H1 (cell line): ENCODE data around the gene SCAMP3. TPM values are rescaled to one million over a fixed set of nuclear protein-coding genes. Genes with fewer than 3 reads are reported as not detected.

Experiments used
- ATF2 ChIP-seq: IDR thresholded peaks from 2 replicates; pipeline ENCODE4 v1.6.1; 2012; ENCODE audit warnings: low read length, inconsistent platforms
- BCL11A ChIP-seq, 2 experiments: IDR thresholded peaks; one replicate each; pipeline ENCODE4 v1.6.1; 2011; ENCODE audit warnings: low read depth in 2 of 2, low read length in 2 of 2, mild to moderate bottlenecking in 2 of 2
- CHD2 ChIP-seq: IDR thresholded peaks from 2 replicates; pipeline ENCODE4 v1.6.1; 2012; ENCODE audit warnings: low read length, improper control_type of control experiment
- CTCF ChIP-seq, 3 experiments: IDR thresholded peaks; 1 replicate in 2 of 3; 2 replicates in 1 of 3; pipeline versions ENCODE4 v1.5.1 to v1.6.1; 2011; ENCODE audit warnings: low read length in 3 of 3, mild to moderate bottlenecking in 3 of 3, inconsistent platforms in 2 of 3, low read depth in 1 of 3, moderate library complexity in 1 of 3; ENCODE audit not compliant: insufficient read depth in 1 of 3; ENCODE audit errors: control extremely low read depth in 1 of 3
- FOSL1 ChIP-seq: IDR thresholded peaks from 2 replicates; pipeline ENCODE4 v1.6.1; 2011; ENCODE audit warnings: mild to moderate bottlenecking, low read depth, low read length, moderate library complexity; ENCODE audit not compliant: insufficient read depth
- HDAC6 ChIP-seq: IDR thresholded peaks from one replicate; pipeline ENCODE4 v1.7.1; 2012; ENCODE audit warnings: low read depth, mild to moderate bottlenecking, inconsistent platforms, low read length, moderate library complexity
- JUND ChIP-seq: IDR thresholded peaks from 2 replicates; pipeline ENCODE4 v1.6.1; 2011; ENCODE audit warnings: mild to moderate bottlenecking, improper control_type of control experiment, low read length
- KDM4A ChIP-seq: IDR thresholded peaks from one replicate; pipeline ENCODE4 v1.7.1; 2012; ENCODE audit warnings: low read depth, mild to moderate bottlenecking, moderate library complexity, low read length, inconsistent platforms; ENCODE audit not compliant: severe bottlenecking
- PHF8 ChIP-seq: fragments of 200-600 bp; sonication (generic); conservative IDR thresholded peaks from 2 replicates; pipeline ENCODE4 v1.7.1; 2012; ENCODE audit warnings: low read depth, mild to moderate bottlenecking, inconsistent platforms, low read length, moderate library complexity
- RNF2 ChIP-seq: fragments of 200-900, 300-1000 bp; sonication (generic); IDR thresholded peaks from 2 replicates; pipeline ENCODE4 v1.7.1; 2016; ENCODE audit warnings: borderline replicate concordance, low read depth, mild to moderate bottlenecking, antibody characterized with exemption, low read length; ENCODE audit not compliant: poor library complexity, severe bottlenecking; ENCODE audit errors: missing control alignments
- RXRA ChIP-seq: IDR thresholded peaks from 2 replicates; pipeline ENCODE4 v1.6.1; 2011; ENCODE audit warnings: low read depth, mild to moderate bottlenecking, low read length, moderate library complexity; ENCODE audit not compliant: insufficient read depth
- SIN3A ChIP-seq, 2 experiments: IDR thresholded peaks in 1 of 2; conservative IDR thresholded peaks in 1 of 2; 2 replicates each; pipeline ENCODE4 v1.6.1; 2011 to 2012; ENCODE audit warnings: low read length in 2 of 2, improper control_type of control experiment in 1 of 2, low read depth in 1 of 2, mild to moderate bottlenecking in 1 of 2
- SIX5 ChIP-seq: IDR thresholded peaks from 2 replicates; pipeline ENCODE4 v1.6.1; 2011; ENCODE audit warnings: mild to moderate bottlenecking, low read depth, low read length
- SP2 ChIP-seq: IDR thresholded peaks from 2 replicates; pipeline ENCODE4 v1.6.1; 2012; ENCODE audit warnings: mild to moderate bottlenecking, low read length, inconsistent platforms
- SRF ChIP-seq: IDR thresholded peaks from 2 replicates; pipeline ENCODE4 v1.6.1; 2011; ENCODE audit warnings: mild to moderate bottlenecking, low read depth, low read length, moderate library complexity
- TAF7 ChIP-seq: optimal IDR thresholded peaks from 2 replicates; pipeline ENCODE3; 2011; ENCODE audit warnings: low read depth, mild to moderate bottlenecking, inconsistent platforms, low read length, moderate library complexity, borderline replicate concordance
- TBP ChIP-seq: IDR thresholded peaks from 2 replicates; pipeline ENCODE4 v1.6.1; 2011; ENCODE audit warnings: low read depth, low read length, improper control_type of control experiment
- YY1 ChIP-seq: IDR thresholded peaks from 2 replicates; pipeline ENCODE4 v1.6.1; 2011; ENCODE audit warnings: low read depth, mild to moderate bottlenecking, low read length
- polyA plus RNA-seq, 7 experiments: library from polyadenylated mRNA; depleted of rRNA in 3 of 7; stranded (reverse) in 5 of 7; unstranded in 2 of 7; fragments of >200 nt in 5 of 7; fragments of 200-250 nt in 2 of 7; gene quantifications; 1 replicate in 5 of 7; 2 replicates in 1 of 7; 4 replicates in 1 of 7; pipeline versions ENCODE4 v1.2.1 to v1.2.3, GENCODE V29; 2011 to 2013; ENCODE audit warnings: missing spikeins in 2 of 7, mixed read lengths in 2 of 7
- total RNA-seq: library from RNA; stranded (reverse); fragmentation: NEBNext Ultra II Directional; extraction: Animal tissue kit (Norgen Biotek cat#: 25700); gene quantifications from 2 replicates; pipeline ENCODE4 v1.2.1, GENCODE V29; 2021

SCAMP3 gene
- total and polyA plus RNA-seq, 2 of the 8 experiments (the other 6 are each of a cell fraction or from before 2014, with no cell fraction given) = 48.9 to 143 TPM

GRCh38 chr1:155227261-155228095, 34.7 kb downstream of the SCAMP3 start (continued):
- TF ChIP-seq BCL11A (IDR thresholded peaks at IDR 0.05; ENCODE audit: low read depth in 2 of 2, low read length in 2 of 2) = no peak
- peak; percentile 73 for TF ChIP-seq TBP
- TF ChIP-seq RNF2 = no peak
- TF ChIP-seq HDAC6 = no peak
- TF ChIP-seq JUND = peak; percentile 12; the same call in 1 of the 2 replicates
- peak; percentile 46 for TF ChIP-seq TAF7
- TF ChIP-seq SP2 = peak; percentile 80
- 0 out of 2 replicates have a peak, but pooled peaks have one; percentile 22 for TF ChIP-seq SRF
- TF ChIP-seq KDM4A = no peak
- TF ChIP-seq SIX5 = no peak
- peak; percentile 66 for TF ChIP-seq PHF8
- TF ChIP-seq YY1 = peak; percentile 80
- TF ChIP-seq FOSL1 = no peak
- 0 out of 2 replicates have a peak, but pooled peaks have one; percentile 58 for TF ChIP-seq ATF2
- TF ChIP-seq SIN3A (conservative IDR thresholded peaks at IDR 0.05 in 1 of 2, IDR thresholded peaks at IDR 0.05 in 1 of 2; ENCODE audit: low read depth in 1 of 2, low read length in 2 of 2) = peak in 1 of 2 experiments; percentile 44; a peak in 1 of 4 replicates
- peak; percentile 87 for TF ChIP-seq CHD2
- no peak for TF ChIP-seq RXRA
- peak in 2 of 3 experiments; percentile 14 to 17; a peak in 2 of 4 replicates for TF ChIP-seq CTCF (IDR thresholded peaks at IDR 0.05; ENCODE audit: control extremely low read depth in 1 of 3, insufficient read depth in 1 of 3, low read depth in 1 of 3, low read length in 3 of 3)
